Parathyroid adenoma (tissue), 2 donors: ENCODE measurements around the gene FNIP1.
"Not testable (repeated sequence)": the region's sequence is repeated elsewhere in the genome, so short reads cannot be mapped to it uniquely, and the experiment has no call there.

Experiments used
- H2AFZ ChIP-seq: fragments of 300-600 bp; sonication (generic); one replicate; pipeline ENCODE4 v1.7.0; 2017; ENCODE audit warnings: antibody characterized with exemption, mild to moderate bottlenecking
- H3K27ac ChIP-seq: fragments of 300-600 bp; sonication (generic); one replicate; pipeline ENCODE4 v1.7.0; 2017
- H3K27me3 ChIP-seq: fragments of 300-600 bp; sonication (generic); one replicate; pipeline ENCODE4 v1.7.0; 2017; ENCODE audit warnings: low read length; ENCODE audit not compliant: control insufficient read depth, insufficient read depth
- H3K36me3 ChIP-seq: fragments of 300-600 bp; sonication (generic); one replicate; pipeline ENCODE4 v1.7.0; 2017; ENCODE audit warnings: low read length; ENCODE audit not compliant: control insufficient read depth, insufficient read depth
- H3K4me1 ChIP-seq: fragments of 300-600 bp; sonication (generic); one replicate; pipeline ENCODE4 v1.7.0; 2017; ENCODE audit warnings: control low read depth
- H3K4me2 ChIP-seq: fragments of 300-600 bp; sonication (generic); one replicate; pipeline ENCODE4 v1.7.0; 2017; ENCODE audit warnings: low read length
- H3K4me3 ChIP-seq: fragments of 300-600 bp; sonication (generic); one replicate; pipeline ENCODE4 v1.7.0; 2017; ENCODE audit warnings: low read depth, low read length
- H3K79me2 ChIP-seq: fragments of 300-600 bp; sonication (generic); one replicate; pipeline ENCODE4 v1.7.0; 2017; ENCODE audit warnings: control low read depth
- H3K9ac ChIP-seq: fragments of 300-600 bp; sonication (generic); one replicate; pipeline ENCODE4 v1.7.0; 2017; ENCODE audit warnings: mild to moderate bottlenecking
- H3K9me3 ChIP-seq: fragments of 300-600 bp; sonication (generic); one replicate; pipeline ENCODE4 v1.7.0; 2017; ENCODE audit warnings: low read length; ENCODE audit not compliant: control insufficient read depth
- TF ChIP-seq, protein P1 (sequence below): fragments of 300-600 bp; sonication (generic); IDR thresholded peaks from one replicate; pipeline ENCODE4 v1.7.0; 2017; ENCODE audit warnings: antibody characterized with exemption, mild to moderate bottlenecking
- donor health status: primary hyperparathyroidism.

The FNIP1 gene

GRCh38 chr5:131595088-131596033, 201.5 kb downstream of the FNIP1 start:
- H3K27ac ChIP-seq, result no peak overlapping the region
- no peak overlapping the region for H3K4me3 ChIP-seq
- H3K4me1 ChIP-seq, result no peaks in the 10 kb centered on the region
- no peak overlapping the region for H2AFZ ChIP-seq
- TF ChIP-seq, protein P1, sequence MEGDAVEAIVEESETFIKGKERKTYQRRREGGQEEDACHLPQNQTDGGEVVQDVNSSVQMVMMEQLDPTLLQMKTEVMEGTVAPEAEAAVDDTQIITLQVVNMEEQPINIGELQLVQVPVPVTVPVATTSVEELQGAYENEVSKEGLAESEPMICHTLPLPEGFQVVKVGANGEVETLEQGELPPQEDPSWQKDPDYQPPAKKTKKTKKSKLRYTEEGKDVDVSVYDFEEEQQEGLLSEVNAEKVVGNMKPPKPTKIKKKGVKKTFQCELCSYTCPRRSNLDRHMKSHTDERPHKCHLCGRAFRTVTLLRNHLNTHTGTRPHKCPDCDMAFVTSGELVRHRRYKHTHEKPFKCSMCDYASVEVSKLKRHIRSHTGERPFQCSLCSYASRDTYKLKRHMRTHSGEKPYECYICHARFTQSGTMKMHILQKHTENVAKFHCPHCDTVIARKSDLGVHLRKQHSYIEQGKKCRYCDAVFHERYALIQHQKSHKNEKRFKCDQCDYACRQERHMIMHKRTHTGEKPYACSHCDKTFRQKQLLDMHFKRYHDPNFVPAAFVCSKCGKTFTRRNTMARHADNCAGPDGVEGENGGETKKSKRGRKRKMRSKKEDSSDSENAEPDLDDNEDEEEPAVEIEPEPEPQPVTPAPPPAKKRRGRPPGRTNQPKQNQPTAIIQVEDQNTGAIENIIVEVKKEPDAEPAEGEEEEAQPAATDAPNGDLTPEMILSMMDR, result no peak
- H3K36me3 ChIP-seq, result no peaks in the 10 kb centered on the region
- H3K27me3 ChIP-seq, result no peaks in the 10 kb centered on the region
- H3K4me2 ChIP-seq, result no peak overlapping the region
- H3K9ac ChIP-seq, result no peak overlapping the region
- peaks cover 8% of the 10 kb centered on the region for H3K79me2 ChIP-seq
- H3K9me3 ChIP-seq, result no peaks in the 10 kb centered on the region

GRCh38 chr5:131593921-131594320, 202.9 kb downstream of the FNIP1 start:
- Histone ChIP-seq H3K27me3 (no peaks in the 10 kb centered on the region), H3K9me3 (no peaks in the 10 kb centered on the region), H3K4me2 (no peak overlapping the region), H3K4me1 (no peaks in the 10 kb centered on the region), H3K79me2 (peaks cover 8% of the 10 kb centered on the region), H2AFZ (no peak overlapping the region), H3K27ac (no peak overlapping the region), H3K9ac (no peak overlapping the region), H3K4me3 (no peak overlapping the region), H3K36me3 (no peaks in the 10 kb centered on the region)
- TF ChIP-seq, protein P1, result no peak

DNA sequence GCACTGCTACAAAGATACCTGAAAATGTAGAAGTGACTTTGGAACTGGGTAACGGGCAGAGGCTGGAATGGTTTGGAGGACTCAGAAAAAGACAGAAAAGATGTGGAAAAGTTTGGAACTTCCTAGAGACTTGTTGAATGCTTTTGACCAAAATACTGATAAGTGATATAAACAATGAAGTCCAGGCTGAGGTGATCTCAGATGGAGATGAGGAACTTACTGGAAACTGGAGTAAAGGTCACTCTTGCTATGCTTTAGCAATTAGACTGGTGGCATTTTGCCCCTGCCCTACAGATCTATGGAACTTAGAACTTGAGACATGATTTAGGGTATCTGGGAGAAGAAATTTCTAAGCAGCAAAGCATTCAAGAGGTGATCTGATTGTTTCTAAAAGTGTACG, 203.4 kb downstream of the FNIP1 start:
- H3K4me2 ChIP-seq, H3K27ac ChIP-seq, H3K79me2 ChIP-seq, H3K9ac ChIP-seq, H3K27me3 ChIP-seq, H2AFZ ChIP-seq, H3K9me3 ChIP-seq, H3K4me1 ChIP-seq, H3K36me3 ChIP-seq, H3K4me3 ChIP-seq: not testable (repeated sequence)
